Right lobe of liver (tissue), 4 donors: Measurements from ENCODE around the gene TGFBR3.

ENCODE experiments used
- CTCF ChIP-seq, 4 donors: fragments of 200-600 bp in 3 of 4; fragments of 450-650 bp in 1 of 4; IDR thresholded peaks; one replicate each; pipeline versions ENCODE4 v1.5.1 to v1.8.0; 2016 to 2022; ENCODE audit warnings: antibody characterized with exemption in 4 of 4, mild to moderate bottlenecking in 2 of 4
- POLR2A ChIP-seq: fragments of 450-650 bp; IDR thresholded peaks from one replicate; pipeline ENCODE4 v1.6.1; 2017; ENCODE audit warnings: antibody characterized with exemption, mild to moderate bottlenecking
- donor health status: DM: no; HTN: no; CAD: no.
- donor health status: DM: no; HTN: no; CAD: no.
- donor health status: DM: no; HTN: yes; CAD: no.

- no peak for TF ChIP-seq POLR2A
- no peak for TF ChIP-seq CTCF (IDR thresholded peaks at IDR 0.05)
Observed at GRCh38 chr1:91651243-91651642, 234.7 kb downstream of the TGFBR3 start.
